Dermis blood vessel endothelial cell (primary cell): ENCODE data around the gene BIN1. TPM values are rescaled to one million over a fixed set of nuclear protein-coding genes. Genes with fewer than 3 reads are reported as not detected.

Experiments used
- DNase-seq: peaks from one replicate; pipeline ENCODE4 v3.0.0; 2010
- total RNA-seq: library from RNA; depleted of rRNA; stranded (reverse); fragments of >200 nt; gene quantifications from 2 replicates; pipeline ENCODE4 v1.2.3, GENCODE V29; 2014

The BIN1 gene, protein sequence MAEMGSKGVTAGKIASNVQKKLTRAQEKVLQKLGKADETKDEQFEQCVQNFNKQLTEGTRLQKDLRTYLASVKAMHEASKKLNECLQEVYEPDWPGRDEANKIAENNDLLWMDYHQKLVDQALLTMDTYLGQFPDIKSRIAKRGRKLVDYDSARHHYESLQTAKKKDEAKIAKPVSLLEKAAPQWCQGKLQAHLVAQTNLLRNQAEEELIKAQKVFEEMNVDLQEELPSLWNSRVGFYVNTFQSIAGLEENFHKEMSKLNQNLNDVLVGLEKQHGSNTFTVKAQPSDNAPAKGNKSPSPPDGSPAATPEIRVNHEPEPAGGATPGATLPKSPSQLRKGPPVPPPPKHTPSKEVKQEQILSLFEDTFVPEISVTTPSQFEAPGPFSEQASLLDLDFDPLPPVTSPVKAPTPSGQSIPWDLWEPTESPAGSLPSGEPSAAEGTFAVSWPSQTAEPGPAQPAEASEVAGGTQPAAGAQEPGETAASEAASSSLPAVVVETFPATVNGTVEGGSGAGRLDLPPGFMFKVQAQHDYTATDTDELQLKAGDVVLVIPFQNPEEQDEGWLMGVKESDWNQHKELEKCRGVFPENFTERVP
- total RNA-seq = 34.4 and 49.0 TPM in 2 replicates

DNA sequence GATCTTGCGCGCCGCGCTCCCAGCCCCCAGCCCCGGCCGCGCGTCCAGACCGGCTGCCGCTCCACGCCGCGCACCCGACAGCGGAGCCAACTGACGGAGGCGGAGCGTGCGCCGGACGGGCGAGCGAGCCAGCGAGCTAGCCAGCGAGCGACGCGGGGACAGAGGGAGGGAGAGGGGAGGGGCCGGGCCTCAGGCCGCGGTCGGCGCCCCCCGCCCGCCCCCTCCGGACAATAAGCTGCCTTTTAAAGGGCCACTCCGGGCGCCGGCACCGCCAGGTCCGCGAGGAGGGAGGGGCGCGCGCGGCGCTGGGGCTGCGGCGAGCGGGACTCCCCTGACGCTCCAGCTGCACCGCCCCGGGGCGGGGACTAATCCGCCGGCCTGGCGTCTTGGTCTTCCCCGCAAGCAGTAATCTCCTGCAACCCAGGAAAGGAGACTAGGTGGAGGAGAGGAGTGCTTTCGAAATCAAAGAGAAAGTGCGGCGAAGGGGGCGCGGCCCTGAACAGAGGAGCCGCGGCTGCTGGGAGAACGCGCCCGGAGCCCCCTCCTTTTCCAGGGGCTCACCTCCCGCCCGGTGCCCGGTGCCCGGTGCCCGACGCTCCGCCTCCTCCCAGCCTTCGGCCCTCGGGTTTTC is at the start of gene BIN1:
BIN1 (minus strand) TSS at position 164 of the 631 bp plus-strand sequence. CDS start 211 bp downstream, outside the sequence.
- peak; percentile 88 for DNase-seq

- no peak for DNase-seq
Measured at GRCh38 chr2:127155947-127156346, 49.0 kb upstream of the BIN1 start.

DNA sequence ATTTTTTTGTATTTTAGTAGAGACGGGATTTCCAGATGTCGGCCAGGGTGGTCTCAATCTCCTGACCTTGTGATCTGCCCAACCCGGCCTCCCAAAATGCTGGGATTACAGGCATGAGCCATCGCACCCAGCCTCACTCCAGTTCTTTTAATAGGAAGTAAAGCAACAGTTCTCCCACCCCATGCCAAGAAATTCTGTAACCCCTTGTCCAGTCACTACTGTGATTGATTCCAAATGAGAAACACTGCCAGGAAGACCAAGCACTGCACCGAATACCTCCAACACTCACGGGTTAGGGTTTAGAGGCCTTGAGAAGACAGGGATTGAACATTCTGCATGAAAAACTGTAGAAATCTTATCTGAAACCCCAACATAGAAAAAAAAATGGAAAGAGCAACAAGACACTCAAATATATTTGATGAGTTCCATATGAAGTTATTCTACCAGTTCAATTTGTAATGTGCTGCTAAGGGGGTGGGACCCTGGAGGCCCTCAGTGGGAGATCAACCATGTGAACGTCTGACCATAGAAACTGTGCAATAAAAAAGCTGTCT is 48.2 kb upstream of the BIN1 start:
- DNase-seq = no peak

DNA sequence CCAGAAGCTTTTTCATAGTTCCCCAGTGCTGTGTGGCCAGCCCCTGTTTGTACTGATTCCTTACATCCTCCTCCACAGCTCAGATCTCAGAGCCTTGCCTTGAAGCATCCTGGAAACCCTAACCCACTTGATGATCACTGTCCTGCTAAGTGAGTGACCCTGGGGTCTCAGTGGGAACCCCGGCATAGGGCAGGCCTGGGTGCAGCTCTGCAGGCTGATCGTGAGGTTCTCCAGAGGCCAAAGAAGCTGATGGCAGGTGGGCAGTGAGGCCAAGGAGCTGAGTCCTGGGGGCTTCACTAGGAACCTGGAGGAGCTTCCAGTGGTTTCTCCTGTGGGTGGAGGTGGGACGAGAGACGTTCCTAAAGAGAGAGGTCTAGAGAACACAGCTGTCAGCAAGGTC is 47.4 kb upstream of the BIN1 start:
- no peak for DNase-seq

- peak; percentile 86 for DNase-seq
Measured at GRCh38 chr2:127153691-127154158, 46.8 kb upstream of the BIN1 start.

GRCh38 chr2:127150996-127151395 is 44.0 kb upstream of the BIN1 start:
- DNase-seq = no peak

DNA sequence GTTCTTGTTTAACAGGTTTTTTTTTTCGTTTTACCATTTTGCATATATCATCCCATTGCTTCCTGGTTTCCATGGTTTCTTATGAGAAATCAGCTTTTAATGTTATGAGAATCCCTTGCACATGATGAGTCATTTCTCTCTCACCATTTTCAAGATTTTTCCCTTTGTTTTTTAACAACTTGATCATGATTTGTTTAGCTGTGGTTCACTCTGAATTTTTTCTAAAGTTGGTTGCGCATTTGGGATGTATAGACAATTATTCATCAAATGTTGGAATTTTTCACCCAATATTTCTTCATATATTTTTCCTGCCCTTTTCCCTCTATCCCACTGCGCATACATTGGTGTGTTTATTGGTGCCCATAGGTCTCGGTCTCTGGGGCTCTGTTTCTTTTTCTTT is 42.4 kb upstream of the BIN1 start:
- peak; percentile 52 for DNase-seq

GRCh38 chr2:127146820-127147502 is 40.0 kb upstream of the BIN1 start:
- no peak for DNase-seq

GRCh38 chr2:127146071-127146725 is 39.2 kb upstream of the BIN1 start:
- DNase-seq = no peak

DNA sequence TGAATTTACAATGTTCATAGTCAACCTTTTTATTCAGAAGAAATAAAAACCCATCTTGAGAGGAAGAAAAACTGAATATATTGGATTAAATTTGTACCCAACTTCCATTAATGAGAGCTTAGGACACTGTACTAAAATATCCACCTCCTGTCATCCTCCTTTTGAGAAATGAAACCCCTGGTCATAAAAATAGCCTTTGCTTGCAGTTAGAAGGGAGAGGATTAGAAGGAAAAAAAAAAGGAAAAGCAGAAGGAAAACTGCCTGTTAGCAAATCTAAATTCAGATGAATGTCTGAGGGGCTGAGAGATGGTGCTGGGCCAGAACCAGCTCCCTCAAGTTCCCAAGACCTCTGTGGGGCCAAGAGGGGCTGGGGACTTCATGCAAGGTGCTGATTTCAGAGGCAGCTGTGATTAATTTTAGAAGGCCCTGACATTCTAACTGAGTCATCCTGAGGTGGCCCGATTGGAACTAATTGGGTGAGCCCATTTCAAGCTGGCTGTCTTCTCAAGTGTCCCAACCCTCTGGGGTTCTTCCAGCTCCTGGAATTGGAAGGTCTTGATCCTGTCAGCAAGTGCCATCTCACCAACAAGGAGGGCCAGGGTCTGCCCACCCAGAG is 38.4 kb upstream of the BIN1 start:
- DNase-seq = no peak

DNA sequence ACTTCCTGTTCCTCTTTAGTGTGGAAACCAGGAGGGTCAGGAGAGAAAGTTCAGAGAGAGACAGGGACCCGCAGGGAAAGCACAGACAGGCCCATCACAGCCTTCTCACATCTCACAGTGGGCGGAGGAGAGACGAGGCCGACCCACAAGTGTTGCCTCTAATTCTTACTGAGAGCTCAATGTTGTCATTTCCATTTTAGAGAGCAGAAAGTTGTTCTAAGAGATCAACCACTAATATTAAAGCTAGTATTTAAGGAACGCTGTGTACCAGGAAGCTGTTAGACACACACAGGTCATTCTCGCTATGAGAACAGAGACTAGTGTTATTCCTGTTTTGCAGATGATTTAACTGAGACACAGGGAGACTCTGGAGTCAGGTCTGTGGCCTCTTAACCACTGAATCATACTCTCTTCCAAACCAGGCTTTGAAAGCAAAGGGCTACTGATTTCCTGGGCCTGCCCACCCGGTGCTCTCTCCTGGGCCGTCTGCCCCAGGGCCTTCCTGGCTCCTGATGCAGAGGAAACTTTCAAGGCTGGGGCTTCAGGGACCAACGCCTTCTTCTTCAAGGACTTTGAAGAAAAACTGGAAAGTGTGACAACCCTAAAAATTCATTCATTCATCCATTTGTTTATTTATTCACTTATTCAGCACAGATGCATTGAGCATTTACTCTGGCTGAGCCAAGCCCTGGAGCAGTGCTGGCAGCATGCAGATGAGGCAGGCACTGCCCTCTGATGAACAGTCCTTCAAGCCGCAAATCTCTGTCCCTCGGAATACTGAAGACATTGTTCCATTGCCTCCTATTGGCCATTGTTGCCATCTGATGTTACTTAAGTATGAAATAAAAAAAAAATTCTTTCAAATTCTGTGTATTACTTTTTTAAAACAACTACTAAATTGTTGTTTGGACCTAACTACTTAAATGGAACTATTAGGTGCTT is 37.2 kb upstream of the BIN1 start:
- peak; percentile 44 for DNase-seq

DNA sequence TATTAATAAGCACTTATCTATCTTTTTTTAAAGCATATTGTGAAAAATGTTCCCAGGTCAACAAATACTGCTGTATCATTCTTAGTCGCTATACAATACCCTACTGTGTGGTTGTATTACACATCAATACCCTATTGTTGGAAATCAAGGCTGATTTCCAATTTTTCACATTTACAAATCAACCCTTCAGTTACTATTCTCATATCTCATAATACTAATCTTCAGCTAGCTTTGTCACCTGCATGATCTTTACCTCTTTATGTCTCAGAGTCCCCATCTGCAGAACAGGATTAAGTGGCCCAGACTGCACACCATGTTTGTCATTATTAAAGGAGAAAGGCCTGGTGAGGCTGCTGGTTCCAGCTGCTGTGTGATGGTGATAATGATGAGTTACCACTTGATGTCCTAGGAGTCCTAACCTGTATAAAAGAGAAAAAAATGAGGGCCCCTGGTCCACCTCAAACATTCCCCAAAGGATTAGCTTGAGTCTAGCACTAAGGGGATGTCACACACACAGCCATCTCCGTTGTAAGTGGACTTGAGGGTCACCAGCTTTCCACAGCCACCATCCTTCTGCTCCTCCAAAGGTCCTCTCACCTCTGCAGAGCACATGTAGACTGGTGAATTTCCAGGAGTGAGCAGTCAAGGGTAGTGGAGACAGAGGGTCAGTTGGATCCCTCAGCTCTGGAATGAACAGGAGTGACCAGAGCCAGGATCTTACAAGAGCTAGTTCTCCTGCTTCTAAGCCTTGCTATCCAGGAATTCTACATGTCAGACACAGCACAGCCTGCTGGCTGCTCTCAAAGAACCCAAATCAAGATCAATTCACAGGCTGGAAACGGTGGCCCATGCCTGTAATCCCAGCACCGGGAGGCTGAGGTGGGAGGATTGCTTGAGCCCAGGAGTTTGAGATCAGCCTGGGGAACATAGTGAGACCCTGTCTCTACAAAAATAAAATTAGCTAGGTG is 36.0 kb upstream of the BIN1 start:
- DNase-seq = no peak

DNA sequence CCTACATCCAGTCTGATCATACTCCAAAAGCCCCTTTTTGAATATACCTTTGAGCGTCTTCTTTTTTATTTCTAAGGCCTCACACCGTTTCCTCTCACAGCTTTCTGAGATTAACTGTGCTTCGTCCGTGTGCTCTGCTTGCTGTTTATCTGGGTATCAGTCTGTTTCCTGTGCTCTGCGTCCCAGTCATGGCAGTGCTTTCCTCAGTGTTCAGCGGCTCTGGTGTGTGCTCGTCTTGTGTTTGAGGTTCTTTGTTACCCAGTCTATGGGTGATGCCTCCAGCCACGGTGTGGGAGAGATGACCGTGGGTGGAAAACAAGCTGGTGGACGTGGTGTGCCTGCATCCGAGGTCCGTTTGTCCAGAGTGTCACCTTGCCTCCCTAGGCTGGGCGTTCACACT is 33.6 kb upstream of the BIN1 start:
- DNase-seq = peak; percentile 42

DNA sequence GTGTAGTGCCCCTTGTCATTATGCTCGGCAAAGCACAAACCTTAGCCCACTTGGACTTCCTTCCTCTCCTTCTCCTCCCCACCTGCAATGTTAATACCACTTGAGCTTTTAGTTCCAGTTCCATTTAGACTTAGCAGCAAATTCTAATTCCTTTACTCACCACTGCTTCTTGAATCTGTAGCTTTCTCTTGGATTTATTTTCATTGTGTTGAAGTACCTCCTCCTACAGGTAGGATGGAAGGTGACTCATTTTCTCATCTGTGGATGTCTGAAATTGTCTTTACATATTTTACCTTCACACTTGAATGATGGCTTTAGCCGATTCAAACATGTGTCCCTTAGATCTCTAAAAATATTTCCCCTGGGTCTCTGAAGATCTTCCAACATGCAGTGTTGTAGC is 32.8 kb upstream of the BIN1 start:
- no peak for DNase-seq

DNA sequence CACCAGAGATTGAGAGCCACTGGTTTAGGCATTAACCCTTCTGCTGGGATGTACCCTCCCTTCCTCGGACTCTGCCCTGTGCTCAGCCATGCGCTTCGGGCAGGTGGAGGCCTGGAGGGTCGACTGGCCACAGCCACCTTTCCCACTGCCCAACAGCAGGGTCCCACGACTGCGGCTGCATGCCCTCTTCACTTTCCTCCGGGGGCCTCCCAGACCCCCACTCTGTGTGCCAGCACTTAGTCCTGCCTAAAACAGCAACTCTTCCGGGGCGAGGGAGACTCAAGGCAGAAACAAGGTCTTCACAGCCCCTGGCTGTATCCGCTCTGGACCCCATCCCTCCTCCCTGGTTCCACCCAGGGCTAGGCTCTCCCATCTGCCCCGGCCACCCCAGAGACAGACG is 31.3 kb upstream of the BIN1 start:
- no peak for DNase-seq

DNA sequence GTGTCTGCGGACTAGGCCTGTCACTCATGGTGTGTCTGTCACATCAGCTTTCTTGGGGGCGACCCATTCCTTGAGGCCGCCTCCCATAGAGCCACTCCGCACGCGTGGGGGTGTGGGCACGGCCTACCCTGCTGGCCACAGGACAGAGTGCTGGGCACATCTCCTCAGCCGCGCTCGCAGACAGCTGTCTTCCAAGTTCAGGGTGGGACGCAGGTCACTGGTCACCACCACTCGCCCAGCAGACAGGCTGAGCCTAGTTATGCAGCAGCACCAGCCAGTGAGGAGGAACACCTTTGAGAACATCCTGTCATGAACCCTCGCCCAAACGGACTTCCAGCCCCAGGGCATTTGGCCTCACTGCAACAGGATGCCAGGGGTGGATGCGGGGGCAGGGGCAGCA is 30.8 kb upstream of the BIN1 start:
- no peak for DNase-seq

- no peak for DNase-seq
Measured at GRCh38 chr2:127137225-127137624, 30.3 kb upstream of the BIN1 start.

GRCh38 chr2:127134833-127135830 is 28.2 kb upstream of the BIN1 start:
- DNase-seq = no peak
